Thyroid gland (tissue), 4 donors: ENCODE measurements around the gene PLSCR2.

Source experiments
- CTCF ChIP-seq, 6 experiments: fragments of 200-600 bp in 3 of 6; fragments of 450-650 bp in 3 of 6; sonication (generic) in 3 of 6; IDR thresholded peaks; one replicate each; pipeline ENCODE4 v1.5.1; 2016 to 2019; ENCODE audit warnings: antibody characterized with exemption in 6 of 6, mild to moderate bottlenecking in 2 of 6, inconsistent platforms in 1 of 6, moderate library complexity in 1 of 6
- POLR2A ChIP-seq, 2 donors: fragments of 450-650 bp; IDR thresholded peaks; one replicate each; pipeline ENCODE4 v1.6.1; 2017; ENCODE audit warnings: antibody characterized with exemption in 2 of 2, mild to moderate bottlenecking in 2 of 2, moderate library complexity in 1 of 2

GRCh38 chr3:146403792-146404191 is 65.6 kb downstream of the PLSCR2 start:
- TF ChIP-seq CTCF (IDR thresholded peaks at IDR 0.05) (no peak), POLR2A (IDR thresholded peaks at IDR 0.05) (no peak)
